ENCODE results near the gene RPL38.

RPL38 gene

GRCh38 chr17:74210191-74211140 is 7.0 kb downstream of the RPL38 start:
- no peak for DNase-seq (ENCODE audit: low read depth, low spot score)

GRCh38 chr17:74211141-74211911 is 7.8 kb downstream of the RPL38 start:
- DNase-seq (ENCODE audit: low read depth, low spot score): no peak

GRCh38 chr17:74211912-74212208 is 8.4 kb downstream of the RPL38 start:
- DNase-seq (ENCODE audit: low read depth, low spot score): no peak

- DNase-seq (ENCODE audit: low read depth, low spot score): no peak
These were observed 8.9 kb downstream of the RPL38 start for GRCh38 chr17:74212209-74212912.

GRCh38 chr17:74212913-74213791 is 9.7 kb downstream of the RPL38 start, which contains the start of gene TTYH2:
Gene TTYH2, plus strand, starts transcription at chr17:74213571. Its CDS starts 17 bp downstream, at chr17:74213588.
- DNase-seq (ENCODE audit: low read depth, low spot score): peak; percentile 56

- DNase-seq (ENCODE audit: low read depth, low spot score): no peak
These were observed 10.4 kb downstream of the RPL38 start for GRCh38 chr17:74213861-74214391.

GRCh38 chr17:74214484-74215341 is 11.2 kb downstream of the RPL38 start:
- DNase-seq (ENCODE audit: low read depth, low spot score): no peak

- DNase-seq (ENCODE audit: low read depth, low spot score): no peak
These were observed 11.9 kb downstream of the RPL38 start for GRCh38 chr17:74215342-74215727.

- no peak for DNase-seq (ENCODE audit: low read depth, low spot score)
These were observed 13.0 kb downstream of the RPL38 start for GRCh38 chr17:74216505-74216904.

GRCh38 chr17:74217037-74217730 is 13.7 kb downstream of the RPL38 start:
- no peak for DNase-seq (ENCODE audit: low read depth, low spot score)

GRCh38 chr17:74217888-74218287 is 14.4 kb downstream of the RPL38 start:
- DNase-seq (ENCODE audit: low read depth, low spot score): no peak

- DNase-seq (ENCODE audit: low read depth, low spot score): no peak
These were observed 15.0 kb downstream of the RPL38 start for GRCh38 chr17:74218436-74218835.

- no peak for DNase-seq (ENCODE audit: low read depth, low spot score)
These were observed 16.2 kb downstream of the RPL38 start for GRCh38 chr17:74219576-74220133.

- DNase-seq (ENCODE audit: low read depth, low spot score): no peak
These were observed 16.7 kb downstream of the RPL38 start for GRCh38 chr17:74220219-74220618.

- no peak for DNase-seq (ENCODE audit: low read depth, low spot score)
These were observed 17.7 kb downstream of the RPL38 start for GRCh38 chr17:74220946-74221818.

- DNase-seq (ENCODE audit: low read depth, low spot score): no peak
These were observed 18.9 kb downstream of the RPL38 start for GRCh38 chr17:74222399-74222798.

GRCh38 chr17:74223901-74224300 is 20.4 kb downstream of the RPL38 start:
- no peak for DNase-seq (ENCODE audit: low read depth, low spot score)
